ENCODE results near the gene ELOVL6. TPM values are rescaled to one million over a fixed set of nuclear protein-coding genes. Genes with fewer than 3 reads are reported as not detected.
"Not testable (repeated sequence)": the region's sequence is repeated elsewhere in the genome, so short reads cannot be mapped to it uniquely, and the experiment has no call there.

The ELOVL6 gene
- total and polyA plus RNA-seq, 3 experiments from 2014 or later = 3.9 to 5.5 (median 4.3) TPM

GRCh38 chr4:110096405-110096804 is 102.0 kb downstream of the ELOVL6 start:
- H3K27me3 Mint-ChIP-seq = no peaks in the 10 kb centered on the region
- H3K4me1 ChIP-seq (ENCODE audit: insufficient read depth, low read length) = no peaks in the 10 kb centered on the region
- no peaks in the 10 kb centered on the region for H3K9me3 ChIP-seq (ENCODE audit: low read length)
- H3K27ac Mint-ChIP-seq = no peak overlapping the region
- no peaks in the 10 kb centered on the region for H3K9me3 Mint-ChIP-seq
- ChIA-PET CTCF (no interaction called here), POLR2A (no interaction called here)
- no peaks in the 10 kb centered on the region for H3K27me3 ChIP-seq (ENCODE audit: insufficient read depth, low read length, poor library complexity, severe bottlenecking)
- no peak for DNase-seq
- H3K36me3 Mint-ChIP-seq = peaks cover 0 to 7% (median 2%) of the 10 kb centered on the region in 3 donors
- no peak overlapping the region for H3K4me3 ChIP-seq (ENCODE audit: low read length)
- no peak overlapping the region for H3K27ac ChIP-seq (ENCODE audit: low read depth, low read length)
- no peak overlapping the region for H3K4me3 Mint-ChIP-seq
- H3K36me3 ChIP-seq (ENCODE audit: insufficient read depth, low read length) = no peaks in the 10 kb centered on the region
- H3K4me1 Mint-ChIP-seq = peaks cover 0 to 8% (median 2%) of the 10 kb centered on the region in 3 donors

DNA sequence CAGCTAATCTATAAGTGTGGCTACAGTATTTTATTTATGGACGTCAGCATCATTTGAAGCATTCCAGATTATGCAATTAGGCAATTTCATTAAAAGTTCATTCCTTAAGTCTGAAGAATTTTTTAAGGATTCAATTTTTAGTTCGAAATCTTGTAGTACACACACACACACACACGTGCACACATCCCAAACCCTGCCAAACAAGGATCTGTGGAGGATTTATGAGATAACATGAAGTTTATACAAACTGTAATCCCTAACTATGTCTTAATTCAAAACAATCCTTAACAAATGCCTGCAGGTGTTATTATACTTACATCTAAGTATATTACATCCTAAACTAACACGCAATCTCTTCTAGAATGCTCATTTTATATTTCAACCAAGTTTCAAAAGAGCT is 105.8 kb downstream of the ELOVL6 start:
- Histone ChIP-seq H3K4me1 (ENCODE audit: insufficient read depth, low read length) (no peaks in the 10 kb centered on the region), H3K27ac (ENCODE audit: low read depth, low read length) (no peak overlapping the region), H3K4me3 (ENCODE audit: low read length) (no peak overlapping the region), H3K36me3 (ENCODE audit: insufficient read depth, low read length) (no peaks in the 10 kb centered on the region), H3K27me3 (ENCODE audit: insufficient read depth, low read length, poor library complexity, severe bottlenecking) (no peaks in the 10 kb centered on the region), H3K9me3 (ENCODE audit: low read length) (no peaks in the 10 kb centered on the region)
- peaks cover 9 to 11% (median 10%) of the 10 kb centered on the region in 3 donors for H3K4me1 Mint-ChIP-seq
- H3K36me3 Mint-ChIP-seq = peaks cover 0 to 7% (median 2%) of the 10 kb centered on the region in 3 donors
- H3K9me3 Mint-ChIP-seq = peaks cover 0 to 1% (median 0%) of the 10 kb centered on the region in 5 donors
- H3K27me3 Mint-ChIP-seq = no peaks in the 10 kb centered on the region
- no peak overlapping the region for H3K27ac Mint-ChIP-seq
- ChIA-PET POLR2A (no interaction called here), CTCF (no interaction called here)
- no peak for DNase-seq
- H3K4me3 Mint-ChIP-seq = no peak overlapping the region

DNA sequence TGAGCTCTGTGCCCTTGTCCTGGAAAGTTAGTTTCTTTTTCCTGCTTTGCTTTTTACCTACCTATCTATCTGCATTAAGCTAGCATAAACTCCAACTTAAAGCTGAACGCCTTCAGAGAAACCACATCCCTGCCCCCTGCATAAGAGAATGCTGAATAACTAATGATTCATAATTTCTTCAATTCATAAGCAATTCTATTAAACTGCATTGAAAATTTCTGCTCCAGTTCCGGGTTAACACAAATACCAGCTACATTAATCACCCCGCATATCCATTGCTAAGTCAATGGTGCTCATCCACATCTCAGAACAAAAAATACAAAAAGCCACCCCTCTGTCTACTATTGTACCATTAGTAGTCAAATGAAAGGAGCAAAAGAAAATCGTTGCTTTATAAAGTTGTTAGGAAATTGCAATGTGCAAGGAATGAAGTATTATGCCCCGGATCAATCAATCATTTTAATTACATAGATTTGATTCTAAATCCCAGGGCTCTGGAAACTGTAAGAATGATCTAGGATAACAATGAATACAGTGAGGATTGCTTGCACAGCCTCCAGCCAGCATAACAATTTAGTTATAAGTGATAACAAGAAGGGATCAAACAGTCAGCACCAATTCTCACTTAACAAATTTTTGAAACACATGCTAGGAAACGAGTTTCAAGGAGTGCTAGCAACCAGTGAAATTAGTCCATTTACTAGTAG is 106.8 kb downstream of the ELOVL6 start:
- Mint-ChIP-seq H3K27me3 (no peaks in the 10 kb centered on the region), H3K36me3 (peaks cover 0 to 7% (median 2%) of the 10 kb centered on the region in 3 donors), H3K27ac (no peak overlapping the region), H3K4me3 (no peak overlapping the region), H3K4me1 (peaks cover 9 to 11% (median 10%) of the 10 kb centered on the region in 3 donors), H3K9me3 (peaks cover 0 to 1% (median 0%) of the 10 kb centered on the region in 5 donors)
- no peak overlapping the region for H3K27ac ChIP-seq (ENCODE audit: low read depth, low read length)
- ChIA-PET POLR2A (no interaction called here), CTCF (no interaction called here)
- no peaks in the 10 kb centered on the region for H3K9me3 ChIP-seq (ENCODE audit: low read length)
- no peak for DNase-seq
- H3K36me3 ChIP-seq (ENCODE audit: insufficient read depth, low read length) = no peaks in the 10 kb centered on the region
- no peak overlapping the region for H3K4me3 ChIP-seq (ENCODE audit: low read length)
- H3K27me3 ChIP-seq (ENCODE audit: insufficient read depth, low read length, poor library complexity, severe bottlenecking) = no peaks in the 10 kb centered on the region
- H3K4me1 ChIP-seq (ENCODE audit: insufficient read depth, low read length) = no peaks in the 10 kb centered on the region

GRCh38 chr4:110088670-110089069 is 109.7 kb downstream of the ELOVL6 start:
- no peaks in the 10 kb centered on the region for H3K36me3 ChIP-seq (ENCODE audit: insufficient read depth, low read length)
- POLR2A ChIA-PET = no interaction called here
- H3K9me3 ChIP-seq (ENCODE audit: low read length) = no peaks in the 10 kb centered on the region
- no peaks in the 10 kb centered on the region for H3K27me3 ChIP-seq (ENCODE audit: insufficient read depth, low read length, poor library complexity, severe bottlenecking)
- Mint-ChIP-seq H3K4me3 (peak overlapping the region in 2 of 7 donors; percentile 3 to 6), H3K27ac (peak overlapping the region in 4 of 8 donors; percentile 7 to 41 (median 28)), H3K36me3 (no peaks in the 10 kb centered on the region), H3K4me1 (peaks cover 22 to 26% (median 25%) of the 10 kb centered on the region in 3 donors), H3K9me3 (peaks cover 0 to 1% (median 0%) of the 10 kb centered on the region in 5 donors), H3K27me3 (no peaks in the 10 kb centered on the region)
- no peak overlapping the region for H3K4me3 ChIP-seq (ENCODE audit: low read length)
- H3K4me1 ChIP-seq (ENCODE audit: insufficient read depth, low read length) = peaks cover 12% of the 10 kb centered on the region
- CTCF ChIA-PET = interaction anchor here (1.5 kb wide), 1 partner anchor 13 kb away, joined by 3 read pairs; no protein-coding TSS in a partner anchor
- no peak overlapping the region for H3K27ac ChIP-seq (ENCODE audit: low read depth, low read length)
- DNase-seq = no peak

DNA sequence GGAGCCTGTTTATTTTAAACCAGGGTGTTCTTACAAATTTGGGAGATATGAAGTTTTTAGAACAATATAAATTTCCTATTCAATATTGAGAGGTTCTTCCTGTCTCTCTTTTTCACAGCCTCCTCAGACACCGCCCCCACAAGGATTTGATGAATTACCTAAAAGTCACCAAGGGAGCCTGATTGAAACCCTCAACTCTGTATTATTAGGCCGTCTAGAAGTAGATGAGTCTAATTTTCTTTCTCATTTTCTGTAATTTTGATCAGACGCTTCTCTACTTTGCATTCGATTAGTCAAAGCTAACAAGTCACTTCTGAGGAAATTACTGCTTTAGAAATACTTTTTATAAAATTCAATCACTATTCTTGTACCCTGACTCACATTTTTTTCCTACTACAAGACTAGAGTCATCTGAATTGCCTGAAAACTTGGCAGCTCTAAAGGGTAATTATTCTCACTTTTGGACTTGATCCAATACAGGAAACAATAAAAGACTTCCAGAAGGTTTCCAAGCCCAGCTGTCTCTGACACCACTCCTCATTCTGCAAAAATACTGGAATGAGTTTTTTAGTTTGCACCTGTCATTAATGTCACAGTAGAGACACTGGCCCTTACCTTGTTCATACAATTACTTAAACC is 111.2 kb downstream of the ELOVL6 start:
- Histone ChIP-seq H3K9me3 (ENCODE audit: low read length) (no peaks in the 10 kb centered on the region), H3K27me3 (ENCODE audit: insufficient read depth, low read length, poor library complexity, severe bottlenecking) (no peaks in the 10 kb centered on the region), H3K4me3 (ENCODE audit: low read length) (no peak overlapping the region), H3K27ac (ENCODE audit: low read depth, low read length) (no peak overlapping the region), H3K4me1 (ENCODE audit: insufficient read depth, low read length) (peaks cover 12% of the 10 kb centered on the region), H3K36me3 (ENCODE audit: insufficient read depth, low read length) (no peaks in the 10 kb centered on the region)
- CTCF ChIA-PET = no interaction called here
- peaks cover 0 to 1% (median 0%) of the 10 kb centered on the region in 5 donors for H3K9me3 Mint-ChIP-seq
- no peak overlapping the region for H3K4me3 Mint-ChIP-seq
- DNase-seq = no peak
- POLR2A ChIA-PET = no interaction called here
- peaks cover 22 to 26% (median 25%) of the 10 kb centered on the region in 3 donors for H3K4me1 Mint-ChIP-seq
- no peak overlapping the region for H3K27ac Mint-ChIP-seq
- H3K27me3 Mint-ChIP-seq = no peaks in the 10 kb centered on the region
- no peaks in the 10 kb centered on the region for H3K36me3 Mint-ChIP-seq

GRCh38 chr4:110085131-110085530 is 113.3 kb downstream of the ELOVL6 start:
- DNase-seq = peak in 3 of 5 donors; percentile 6 to 16 (median 6)

GRCh38 chr4:110084154-110084553 is 114.3 kb downstream of the ELOVL6 start:
- peaks cover 20 to 25% (median 25%) of the 10 kb centered on the region in 3 donors for H3K4me1 Mint-ChIP-seq

More at GRCh38 chr4:110085131-110085530, 113.3 kb downstream of the ELOVL6 start:
- H3K4me3 Mint-ChIP-seq = peak overlapping the region in 1 of 7 donors; percentile 1
- no peaks in the 10 kb centered on the region for H3K9me3 ChIP-seq (ENCODE audit: low read length)
- no peaks in the 10 kb centered on the region for H3K36me3 ChIP-seq (ENCODE audit: insufficient read depth, low read length)
- no peaks in the 10 kb centered on the region for H3K27me3 Mint-ChIP-seq
- H3K4me1 Mint-ChIP-seq = peaks cover 22 to 26% (median 25%) of the 10 kb centered on the region in 3 donors
- no peaks in the 10 kb centered on the region for H3K36me3 Mint-ChIP-seq
- POLR2A ChIA-PET = no interaction called here
- peak overlapping the region in 1 of 8 donors; percentile 7 for H3K27ac Mint-ChIP-seq
- H3K9me3 Mint-ChIP-seq = peaks cover 0 to 1% (median 0%) of the 10 kb centered on the region in 5 donors
- CTCF ChIA-PET = no interaction called here
- no peak overlapping the region for H3K27ac ChIP-seq (ENCODE audit: low read depth, low read length)
- no peak overlapping the region for H3K4me3 ChIP-seq (ENCODE audit: low read length)
- peaks cover 12% of the 10 kb centered on the region for H3K4me1 ChIP-seq (ENCODE audit: insufficient read depth, low read length)
- H3K27me3 ChIP-seq (ENCODE audit: insufficient read depth, low read length, poor library complexity, severe bottlenecking) = no peaks in the 10 kb centered on the region

DNA sequence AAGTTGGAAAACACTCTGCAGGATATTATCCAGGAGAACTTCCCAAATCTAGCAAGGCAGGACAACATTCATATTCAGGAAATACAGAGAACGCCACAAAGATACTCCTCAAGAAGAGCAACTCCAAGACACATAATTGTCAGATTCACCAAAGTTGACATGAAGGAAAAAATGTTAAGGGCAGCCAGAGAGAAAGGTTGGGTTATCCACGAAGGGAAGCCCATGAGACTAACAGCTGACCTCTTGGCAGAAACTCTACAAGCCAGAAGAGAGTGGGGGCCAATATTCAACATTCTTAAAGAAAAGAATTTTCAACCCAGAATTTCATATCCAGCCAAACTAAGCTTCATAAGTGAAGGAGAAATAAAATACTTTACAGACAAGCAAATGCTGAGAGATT is 120.3 kb downstream of the ELOVL6 start:
- POLR2A ChIA-PET; H3K4me3 ChIP-seq (ENCODE audit: low read length); H3K27ac ChIP-seq (ENCODE audit: low read depth, low read length); CTCF ChIA-PET; H3K9me3 Mint-ChIP-seq; H3K27ac Mint-ChIP-seq; H3K36me3 ChIP-seq (ENCODE audit: insufficient read depth, low read length); H3K27me3 Mint-ChIP-seq; H3K9me3 ChIP-seq (ENCODE audit: low read length); H3K4me1 Mint-ChIP-seq; DNase-seq; H3K4me3 Mint-ChIP-seq; H3K27me3 ChIP-seq (ENCODE audit: insufficient read depth, low read length, poor library complexity, severe bottlenecking); H3K4me1 ChIP-seq (ENCODE audit: insufficient read depth, low read length): not testable (repeated sequence)
- peaks cover 0 to 12% (median 0%) of the 10 kb centered on the region in 3 donors for H3K36me3 Mint-ChIP-seq

More at GRCh38 chr4:110084154-110084553, 114.3 kb downstream of the ELOVL6 start:
- peaks cover 12% of the 10 kb centered on the region for H3K4me1 ChIP-seq (ENCODE audit: insufficient read depth, low read length)
- Mint-ChIP-seq H3K9me3 (peaks cover 0 to 2% (median 0%) of the 10 kb centered on the region in 5 donors), H3K27ac (no peak overlapping the region), H3K4me3 (no peak overlapping the region), H3K36me3 (peaks cover 0 to 4% (median 0%) of the 10 kb centered on the region in 3 donors), H3K27me3 (no peaks in the 10 kb centered on the region)
- no peak overlapping the region for H3K4me3 ChIP-seq (ENCODE audit: low read length)
- no peaks in the 10 kb centered on the region for H3K27me3 ChIP-seq (ENCODE audit: insufficient read depth, low read length, poor library complexity, severe bottlenecking)
- H3K9me3 ChIP-seq (ENCODE audit: low read length) = no peaks in the 10 kb centered on the region
- no peak for DNase-seq
- ChIA-PET CTCF (no interaction called here), POLR2A (no interaction called here)
- H3K36me3 ChIP-seq (ENCODE audit: insufficient read depth, low read length) = no peaks in the 10 kb centered on the region
- no peak overlapping the region for H3K27ac ChIP-seq (ENCODE audit: low read depth, low read length)
